ENCODE results near the gene OR4F15. TPM values are rescaled to one million over a fixed set of nuclear protein-coding genes. Genes with fewer than 3 reads are reported as not detected.

The OR4F15 gene
- total RNA-seq, 1 donor from 2014 or later = 0.08 TPM

DNA sequence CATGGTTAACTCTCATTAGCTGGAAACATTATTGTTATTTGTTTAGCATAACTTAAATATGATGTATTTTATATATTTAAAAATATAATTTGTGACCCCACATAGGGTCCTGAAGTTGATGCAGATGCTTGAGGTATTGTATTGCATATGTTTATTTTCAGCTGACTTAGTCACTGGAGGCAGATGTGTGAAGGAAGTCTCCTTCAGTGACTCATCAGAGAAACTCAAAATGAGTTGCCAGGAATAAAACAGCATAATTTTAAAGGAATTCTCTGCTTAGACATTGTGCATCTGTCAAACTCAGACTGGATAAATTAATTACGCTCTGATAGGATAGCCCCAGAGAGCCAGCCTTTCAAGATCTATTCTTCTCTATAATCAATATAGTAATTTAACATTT is 16.5 kb upstream of the OR4F15 start:
- Histone ChIP-seq H3K4me3 (ENCODE audit: low read depth, low read length) (no peak overlapping the region), H3K27me3 (ENCODE audit: control insufficient read depth, insufficient read depth, low read length) (no peaks in the 10 kb centered on the region), H3K36me3 (ENCODE audit: control insufficient read depth, insufficient read depth, low read length) (no peaks in the 10 kb centered on the region)
- DNase-seq (ENCODE audit: low read depth) = no peak
- TF ChIP-seq, protein P1, sequence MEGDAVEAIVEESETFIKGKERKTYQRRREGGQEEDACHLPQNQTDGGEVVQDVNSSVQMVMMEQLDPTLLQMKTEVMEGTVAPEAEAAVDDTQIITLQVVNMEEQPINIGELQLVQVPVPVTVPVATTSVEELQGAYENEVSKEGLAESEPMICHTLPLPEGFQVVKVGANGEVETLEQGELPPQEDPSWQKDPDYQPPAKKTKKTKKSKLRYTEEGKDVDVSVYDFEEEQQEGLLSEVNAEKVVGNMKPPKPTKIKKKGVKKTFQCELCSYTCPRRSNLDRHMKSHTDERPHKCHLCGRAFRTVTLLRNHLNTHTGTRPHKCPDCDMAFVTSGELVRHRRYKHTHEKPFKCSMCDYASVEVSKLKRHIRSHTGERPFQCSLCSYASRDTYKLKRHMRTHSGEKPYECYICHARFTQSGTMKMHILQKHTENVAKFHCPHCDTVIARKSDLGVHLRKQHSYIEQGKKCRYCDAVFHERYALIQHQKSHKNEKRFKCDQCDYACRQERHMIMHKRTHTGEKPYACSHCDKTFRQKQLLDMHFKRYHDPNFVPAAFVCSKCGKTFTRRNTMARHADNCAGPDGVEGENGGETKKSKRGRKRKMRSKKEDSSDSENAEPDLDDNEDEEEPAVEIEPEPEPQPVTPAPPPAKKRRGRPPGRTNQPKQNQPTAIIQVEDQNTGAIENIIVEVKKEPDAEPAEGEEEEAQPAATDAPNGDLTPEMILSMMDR (IDR thresholded peaks at IDR 0.05; ENCODE audit: insufficient read depth, low read length, poor library complexity, severe bottlenecking) = no peak

DNA sequence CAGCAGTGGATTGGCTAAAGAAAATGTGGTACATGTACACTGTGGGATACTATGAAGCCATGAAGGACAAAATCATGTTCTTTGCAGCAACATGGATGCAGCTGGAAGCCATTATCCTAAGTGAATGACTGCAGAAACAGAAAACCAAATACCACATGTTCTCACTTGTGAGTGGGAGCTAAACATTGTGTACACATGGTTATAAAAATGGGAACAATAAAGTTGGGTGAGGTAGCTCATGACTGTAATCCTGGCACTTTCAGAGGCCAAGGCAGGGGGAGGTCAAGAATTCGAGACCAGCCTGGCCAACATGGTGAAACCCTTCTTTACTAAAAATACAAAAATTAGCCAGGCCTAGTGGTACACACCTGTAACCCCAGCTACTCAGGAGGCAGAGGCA is 12.3 kb upstream of the OR4F15 start:
- no peak for DNase-seq (ENCODE audit: low read depth)
- no peaks in the 10 kb centered on the region for H3K27me3 ChIP-seq (ENCODE audit: control insufficient read depth, insufficient read depth, low read length)
- H3K36me3 ChIP-seq (ENCODE audit: control insufficient read depth, insufficient read depth, low read length) = no peaks in the 10 kb centered on the region
- TF ChIP-seq, protein P1 (IDR thresholded peaks at IDR 0.05; ENCODE audit: insufficient read depth, low read length, poor library complexity, severe bottlenecking) = no peak
- H3K4me3 ChIP-seq (ENCODE audit: low read depth, low read length) = no peak overlapping the region

DNA sequence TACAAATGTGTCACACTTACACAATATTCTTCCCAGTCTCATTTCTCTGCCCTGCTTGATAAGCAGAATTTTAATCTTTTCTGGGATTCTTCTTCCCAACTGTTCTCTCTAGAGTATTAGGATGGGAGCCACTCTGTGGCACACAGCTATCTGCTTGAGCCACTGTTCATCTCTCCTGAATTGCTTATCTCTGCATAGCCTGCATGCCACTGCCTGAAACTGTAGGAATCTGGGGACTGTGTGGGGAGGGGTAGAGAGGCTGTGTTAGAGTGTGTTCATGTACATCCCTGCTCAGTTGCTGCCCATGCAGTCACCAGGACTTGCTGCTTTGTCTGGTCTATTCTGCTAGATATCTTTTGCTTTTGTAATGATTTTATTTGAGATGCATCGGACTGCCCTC is 11.0 kb upstream of the OR4F15 start:
- TF ChIP-seq, protein P1 (IDR thresholded peaks at IDR 0.05; ENCODE audit: insufficient read depth, low read length, poor library complexity, severe bottlenecking) = no peak

DNA sequence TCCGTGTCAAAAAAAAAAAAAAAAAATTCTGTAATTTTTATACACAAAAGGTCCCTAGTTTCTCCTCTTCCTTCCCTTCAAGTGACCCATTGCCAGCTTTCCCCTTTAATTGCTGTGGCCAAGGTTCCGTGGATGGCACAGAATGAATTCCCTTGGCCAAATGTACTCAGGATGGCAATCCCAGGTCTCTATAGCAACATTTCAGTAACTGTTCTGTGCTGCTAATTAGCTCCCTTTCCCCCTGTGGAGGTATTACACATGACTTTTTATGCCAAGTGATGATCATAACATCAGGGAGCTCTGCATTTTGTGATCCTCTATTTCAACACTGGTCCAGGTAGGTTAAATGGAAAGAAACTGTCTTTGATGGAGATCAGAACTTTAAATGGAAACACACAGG is 8.8 kb upstream of the OR4F15 start, which contains the start of gene OR4F6:
OR4F6 (plus strand) TSS at position 301 of the 400 bp plus-strand sequence. CDS start 2,211 bp downstream, outside the sequence.
- DNase-seq (ENCODE audit: low read depth) = no peak
- H3K27me3 ChIP-seq (ENCODE audit: control insufficient read depth, insufficient read depth, low read length) = no peaks in the 10 kb centered on the region
- no peaks in the 10 kb centered on the region for H3K36me3 ChIP-seq (ENCODE audit: control insufficient read depth, insufficient read depth, low read length)
- TF ChIP-seq, protein P1 (IDR thresholded peaks at IDR 0.05; ENCODE audit: insufficient read depth, low read length, poor library complexity, severe bottlenecking) = no peak
- no peak within 1 kb of the TSS for H3K4me3 ChIP-seq (ENCODE audit: low read depth, low read length)

More for the DNA sequence above, 11.0 kb upstream of the OR4F15 start:
- no peaks in the 10 kb centered on the region for H3K27me3 ChIP-seq (ENCODE audit: control insufficient read depth, insufficient read depth, low read length)
- DNase-seq (ENCODE audit: low read depth) = no peak
- no peak overlapping the region for H3K4me3 ChIP-seq (ENCODE audit: low read depth, low read length)
- no peaks in the 10 kb centered on the region for H3K36me3 ChIP-seq (ENCODE audit: control insufficient read depth, insufficient read depth, low read length)

DNA sequence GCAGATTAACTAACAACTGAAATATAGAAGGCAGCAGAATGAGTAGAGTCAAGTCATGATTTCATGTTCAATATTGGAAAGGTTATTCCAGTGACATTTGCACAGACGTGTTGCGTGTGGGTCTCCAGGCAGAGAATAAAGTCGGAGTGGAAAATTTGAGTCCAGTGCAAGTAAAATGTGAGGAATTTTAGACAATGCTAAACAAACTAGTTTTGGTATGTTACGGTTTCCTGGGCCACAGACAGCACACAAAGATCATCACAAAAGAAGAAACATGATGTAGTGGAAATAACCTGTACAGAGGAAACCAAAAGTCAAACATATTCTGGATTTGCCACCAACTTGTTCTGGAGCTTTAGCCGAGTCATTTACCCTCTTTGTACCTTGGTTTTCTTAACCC is 8.3 kb upstream of the OR4F15 start:
- Histone ChIP-seq H3K27me3 (ENCODE audit: control insufficient read depth, insufficient read depth, low read length) (no peaks in the 10 kb centered on the region), H3K36me3 (ENCODE audit: control insufficient read depth, insufficient read depth, low read length) (no peaks in the 10 kb centered on the region), H3K4me3 (ENCODE audit: low read depth, low read length) (no peak overlapping the region)
- TF ChIP-seq, protein P1 (IDR thresholded peaks at IDR 0.05; ENCODE audit: insufficient read depth, low read length, poor library complexity, severe bottlenecking) = no peak
- DNase-seq (ENCODE audit: low read depth) = no peak

DNA sequence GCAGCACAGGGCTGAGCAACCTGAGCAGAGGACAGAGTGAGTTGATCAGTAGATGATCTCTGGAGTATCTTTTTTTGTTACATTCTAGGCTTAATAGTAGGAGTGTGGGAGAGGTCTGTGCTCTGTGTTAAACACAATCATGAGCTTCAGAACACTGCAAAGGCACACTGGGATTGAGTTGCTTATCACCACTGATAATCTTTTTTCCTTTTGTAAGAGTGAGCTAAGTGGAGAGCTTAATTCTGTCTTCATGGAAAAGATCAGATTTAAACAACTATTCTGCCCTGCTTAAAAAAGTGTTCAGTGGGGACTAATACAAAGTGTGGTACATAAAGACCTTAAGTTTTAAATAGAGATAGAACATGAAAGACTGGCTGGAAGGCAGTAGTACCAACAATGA is 7.6 kb upstream of the OR4F15 start:
- no peak overlapping the region for H3K4me3 ChIP-seq (ENCODE audit: low read depth, low read length)
- H3K36me3 ChIP-seq (ENCODE audit: control insufficient read depth, insufficient read depth, low read length) = no peaks in the 10 kb centered on the region
- TF ChIP-seq, protein P1 (IDR thresholded peaks at IDR 0.05; ENCODE audit: insufficient read depth, low read length, poor library complexity, severe bottlenecking) = no peak
- H3K27me3 ChIP-seq (ENCODE audit: control insufficient read depth, insufficient read depth, low read length) = no peaks in the 10 kb centered on the region
- no peak for DNase-seq (ENCODE audit: low read depth)
